Heart right ventricle (tissue), 16 donors: ENCODE results near the gene TRIM42. TPM values are rescaled to one million over a fixed set of nuclear protein-coding genes. Genes with fewer than 3 reads are reported as not detected.

Source experiments
- ATAC-seq, 8 donors: fragments of 200-7000 bp; cut with Tn5 transposase; one replicate each; pipeline ENCODE4 v1.9.1; 2020; ENCODE audit warnings: mild to moderate bottlenecking in 8 of 8, moderate library complexity in 8 of 8, moderate number of reproducible peaks in 1 of 8
- DNase-seq, 2 donors: peaks; one replicate each; pipeline ENCODE4 v3.0.0-alpha.2; 2020
- H3K27ac ChIP-seq, 10 donors: fragments of 200-600 bp; sonication (generic) in 2 of 10; one replicate each; pipeline versions ENCODE4 v1.5.0 to v1.8.0; 2020 to 2022; ENCODE audit warnings: mild to moderate bottlenecking in 3 of 10
- H3K27me3 ChIP-seq, 7 donors: fragments of 200-600 bp; one replicate each; pipeline ENCODE4 v1.8.0; 2021 to 2022; ENCODE audit warnings: mild to moderate bottlenecking in 2 of 7
- H3K36me3 ChIP-seq, 9 donors: fragments of 200-600 bp; sonication (generic) in 1 of 9; one replicate each; pipeline versions ENCODE4 v1.5.0 to v1.8.0; 2020 to 2022; ENCODE audit warnings: mild to moderate bottlenecking in 2 of 9
- H3K4me1 ChIP-seq, 9 donors: fragments of 200-600 bp; sonication (generic) in 1 of 9; one replicate each; pipeline versions ENCODE4 v1.5.0 to v1.8.0; 2020 to 2022; ENCODE audit warnings: mild to moderate bottlenecking in 4 of 9
- H3K4me3 ChIP-seq, 10 donors: fragments of 200-600 bp; sonication (generic) in 2 of 10; one replicate each; pipeline versions ENCODE4 v1.5.0 to v1.8.0; 2020 to 2022; ENCODE audit warnings: mild to moderate bottlenecking in 7 of 10, moderate library complexity in 2 of 10
- H3K9me3 ChIP-seq, 11 donors: fragments of 200-600 bp in 10 of 11; sonication (generic) in 2 of 11; one replicate each; pipeline versions ENCODE4 v1.5.0 to v1.8.0; 2013 to 2022; ENCODE audit warnings: mild to moderate bottlenecking in 2 of 11, control low read depth in 1 of 11, moderate library complexity in 1 of 11
- CTCF ChIP-seq, 9 donors: fragments of 200-600 bp; sonication (generic) in 2 of 9; IDR thresholded peaks; one replicate each; pipeline versions ENCODE4 v1.5.0 to v1.8.0; 2021 to 2022; ENCODE audit warnings: antibody characterized with exemption in 9 of 9, mild to moderate bottlenecking in 5 of 9, moderate library complexity in 1 of 9
- WGBS, 2 donors: extraction: QIAGEN DNeasy Blood & Tissue Kit; methylation state at CpG; one replicate each; pipeline ENCODE4 v1.1.7; 2013; ENCODE audit warnings: inconsistent platforms in 1 of 2; 5-methylcytosine and 5-hydroxymethylcytosine counted together
- intact Hi-C, 10 donors: fragments of 100-400 bp; cut with DNase I; formaldehyde crosslinking; loops; one replicate each; pipeline versions ENCODE4 v1.11.1 to v1.14.2; 2022
- long read RNA-seq, 3 donors: library from polyadenylated mRNA; unstranded; transcript quantifications; one replicate each; pipeline ENCODE4 v2.0.0, GENCODE V29; 2020 to 2021
- polyA plus RNA-seq, 2 donors: library from polyadenylated mRNA; stranded (reverse); fragments of 200-250 nt; gene quantifications; one replicate each; pipeline ENCODE4 v1.2.3, GENCODE V29; 2013
- total RNA-seq, 10 donors: library from RNA; stranded (reverse); fragmentation: NEBNext Ultra II Directional in 3 of 10; extraction: Animal tissue kit (Norgen Biotek cat#: 25700) in 3 of 10; gene quantifications; one replicate each; pipeline versions ENCODE4 v1.2.1 to v1.2.4, GENCODE V29; 2021 to 2023
- donor health status: Arrhythmogenic right ventricular cardiomyopathy.
- donor health status: ischemic (EF 13 %, LVEDD 7.1; RV severe dilation, severe dysfunction).
- donor health status: healthy with polysubstance abuse.
- donor health status: DM: no; HTN: yes; CAD: no.
- donor health status: DM: no; HTN: no; CAD: no.
- donor health status: ischemic (EF 25% LVEDD 6.9; RV normal size, moderate dysfunction).
- donor health status: ischemic (EF 25% LVEDD 5.7; RV mildly dilated, moderate dysfunction).
- donor health status: healthy.
- donor health status: DM: yes; HTN: yes; CAD: no.
- donor health status: Ischemic cardiomyopathy.
- donor health status: ischemic (EF 35%, LVEDD 5.7; RV mildly dilated, moderate dysfunction).
- donor health status: nonischemic (EF 11% LVEDD 7.7; RV severe dilation, severe dysfunction).
- donor health status: DM: yes; HTN: yes; CAD: no.
- donor health status: PGD.
- donor health status: ischemic (EF 29% LVEDD 5.4; RV normal size, mild dysfunction).
- donor health status: nonischemic (EF 23%, LVEDD 6.1; RV moderate dilation, normal function).

TRIM42 gene
- not detected for total RNA-seq
- polyA plus RNA-seq: not detected
- long read RNA-seq, donor 1: 0 reads
- long read RNA-seq, donor 2: 0 reads
- long read RNA-seq, donor 3: 0 reads

DNA sequence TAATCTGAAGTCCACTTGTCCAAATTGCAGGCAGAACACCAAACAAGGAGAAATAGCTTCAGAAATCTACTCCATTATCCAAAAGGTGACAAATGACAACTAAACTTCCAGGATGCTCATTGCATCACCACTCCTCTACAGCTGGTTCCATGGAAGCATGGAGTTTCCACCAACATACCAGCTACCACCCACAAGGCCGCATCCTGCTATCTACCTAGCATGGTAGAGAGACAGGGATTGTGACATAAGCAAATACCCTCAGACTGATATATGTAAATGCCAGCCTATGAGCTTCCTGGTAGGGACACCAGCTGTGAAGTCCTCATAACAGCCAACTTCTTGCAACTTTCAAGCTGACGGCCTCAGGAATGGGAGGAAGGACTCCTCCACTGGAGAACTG, at the start of gene TRIM42:
Gene TRIM42 (plus strand): TSS at position 301 of the 400 bp plus-strand sequence. CDS start 166 bp downstream, outside the sequence.
- no peak for TF ChIP-seq CTCF (IDR thresholded peaks at IDR 0.05)
- ATAC-seq: no peak
- no peaks in the 10 kb centered on the region for H3K36me3 ChIP-seq
- no peaks in the 10 kb centered on the region for H3K4me1 ChIP-seq
- no peaks in the 10 kb centered on the region for H3K27me3 ChIP-seq
- intact Hi-C loops: no loop called here
- H3K9me3 ChIP-seq: peaks cover 0 to 8% (median 0%) of the 10 kb centered on the region in 11 donors
- H3K4me3 ChIP-seq: no peak within 1 kb of the TSS
- DNase-seq: no peak
- no peak within 1 kb of the TSS for H3K27ac ChIP-seq
- 78 to 84% methylated on average over 2 of the region's 2 CpGs for WGBS, 2 donors

GRCh38 chr3:140628606-140629005, 49.3 kb upstream of the TRIM42 start:
- TF ChIP-seq CTCF (IDR thresholded peaks at IDR 0.05): no peak
- Histone ChIP-seq H3K4me3 (no peak overlapping the region), H3K27me3 (no peaks in the 10 kb centered on the region), H3K36me3 (no peaks in the 10 kb centered on the region), H3K27ac (no peak overlapping the region), H3K9me3 (no peaks in the 10 kb centered on the region), H3K4me1 (peaks cover 0 to 2% (median 0%) of the 10 kb centered on the region in 9 donors)
- intact Hi-C loops: no loop called here
- 44 to 71% methylated on average over 4 of the region's 4 CpGs for WGBS, 2 donors
- no peak for DNase-seq
- no peak for ATAC-seq

DNA sequence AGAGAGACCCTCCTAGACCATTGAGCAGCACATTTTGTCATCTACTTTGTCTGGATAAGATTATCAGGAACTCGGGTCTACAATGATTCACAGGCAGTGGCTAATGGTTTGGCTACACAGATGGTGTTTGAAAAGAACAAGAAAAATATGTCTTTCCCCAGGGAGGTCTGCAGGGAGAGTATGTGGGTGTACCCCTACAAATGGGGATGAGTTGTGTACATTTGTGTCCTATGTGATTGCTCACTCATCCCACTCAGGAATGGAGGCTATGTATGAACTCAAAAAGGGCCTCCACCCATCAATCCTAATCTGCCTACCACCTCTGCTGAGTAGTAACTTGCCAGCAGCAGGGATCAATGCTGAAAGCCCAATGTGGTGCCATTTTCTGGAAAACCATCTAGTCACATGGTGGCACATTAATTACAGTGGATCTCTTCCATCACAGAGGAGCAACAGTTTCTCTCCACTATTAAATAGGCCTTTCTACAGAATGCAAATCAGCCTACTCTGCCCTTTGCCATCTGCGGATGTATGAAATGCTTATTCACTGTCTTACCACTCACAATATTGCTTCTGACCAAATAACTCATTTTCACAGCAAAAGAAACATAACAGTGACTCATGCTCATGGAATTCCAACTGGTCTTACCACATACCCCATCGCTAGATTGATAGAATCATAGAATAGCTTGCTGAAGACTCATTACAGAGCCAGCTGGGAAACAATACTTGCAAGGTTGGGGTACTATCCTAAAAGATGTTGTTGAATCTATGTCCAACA, 48.3 kb upstream of the TRIM42 start:
- no peak overlapping the region for H3K4me3 ChIP-seq
- H3K27ac ChIP-seq: no peak overlapping the region
- no peak for TF ChIP-seq CTCF (IDR thresholded peaks at IDR 0.05)
- no peaks in the 10 kb centered on the region for H3K9me3 ChIP-seq
- no peaks in the 10 kb centered on the region for H3K36me3 ChIP-seq
- ATAC-seq: peak in 1 of 8 donors; percentile 59
- no peaks in the 10 kb centered on the region for H3K27me3 ChIP-seq
- no peak for DNase-seq
- 65% methylated on average over 3 of the region's 3 CpGs for WGBS, 2 donors
- intact Hi-C loops: no loop called here
- peaks cover 0 to 2% (median 0%) of the 10 kb centered on the region in 9 donors for H3K4me1 ChIP-seq

DNA sequence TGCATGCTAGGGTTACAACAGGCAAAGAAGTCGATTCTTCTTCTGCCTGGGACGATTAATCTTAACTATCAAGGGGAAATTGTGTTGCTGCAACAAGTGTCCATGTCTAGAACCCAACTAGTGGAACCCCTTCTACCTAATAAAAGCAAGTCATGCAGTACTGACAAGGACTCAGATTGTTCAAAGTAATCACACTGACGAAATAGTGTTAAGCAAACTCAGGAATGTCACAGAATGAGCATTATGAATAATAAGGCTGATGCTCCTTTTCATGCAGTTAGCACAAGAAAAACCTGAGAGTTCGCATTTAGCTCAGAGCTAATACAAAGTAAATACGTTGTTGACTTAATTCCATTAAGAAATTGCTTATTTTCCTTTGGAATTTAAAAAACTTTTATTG, 47.5 kb upstream of the TRIM42 start:
- H3K27ac ChIP-seq: no peak overlapping the region

More for the DNA sequence above, 47.5 kb upstream of the TRIM42 start:
- TF ChIP-seq CTCF (IDR thresholded peaks at IDR 0.05): no peak
- H3K9me3 ChIP-seq: no peaks in the 10 kb centered on the region
- ATAC-seq: no peak
- DNase-seq: no peak
- intact Hi-C loops: no loop called here
- no peaks in the 10 kb centered on the region for H3K27me3 ChIP-seq
- 64 to 71% methylated on average over 5 of the region's 5 CpGs for WGBS, 2 donors
- peaks cover 0 to 2% (median 0%) of the 10 kb centered on the region in 9 donors for H3K4me1 ChIP-seq
- no peaks in the 10 kb centered on the region for H3K36me3 ChIP-seq
- no peak overlapping the region for H3K4me3 ChIP-seq
